AG09309 (cell line): ENCODE data around the gene AKAP6.
A peak's percentile ranks its signal among the peaks of the same experiment; 100 is the strongest.

Experiments used
- DNase-seq: peaks from one replicate; pipeline ENCODE4 v3.0.0-alpha.2; 2010; ENCODE audit warnings: low read depth
- H3K4me3 ChIP-seq: 2 replicates; pipeline ENCODE4 v1.5.1; 2011; ENCODE audit warnings: mild to moderate bottlenecking, low read depth, low read length, moderate library complexity; ENCODE audit not compliant: control insufficient read depth
- CTCF ChIP-seq: IDR thresholded peaks from 2 replicates; pipeline ENCODE4 v1.5.1; 2011; ENCODE audit warnings: mild to moderate bottlenecking, low read depth, low read length, inconsistent platforms; ENCODE audit not compliant: insufficient read depth, control insufficient read depth; ENCODE audit errors: missing control alignments

Gene AKAP6

GRCh38 chr14:32609388-32609787 lies 280.3 kb downstream of the AKAP6 start:
- H3K4me3 ChIP-seq, result no peak overlapping the region
- no peak for TF ChIP-seq CTCF
- DNase-seq, result no peak

GRCh38 chr14:32611752-32612151 lies 282.7 kb downstream of the AKAP6 start:
- no peak for TF ChIP-seq CTCF
- peak; percentile 62 for DNase-seq
- no peak overlapping the region for H3K4me3 ChIP-seq

GRCh38 chr14:32618991-32619390 lies 289.9 kb downstream of the AKAP6 start:
- TF ChIP-seq CTCF, result no peak
- no peak for DNase-seq
- no peak overlapping the region for H3K4me3 ChIP-seq

- TF ChIP-seq CTCF, result no peak
- peak; percentile 14 for DNase-seq
- no peak overlapping the region for H3K4me3 ChIP-seq
These were observed 291.2 kb downstream of the AKAP6 start for GRCh38 chr14:32620303-32620702.

- TF ChIP-seq CTCF, result no peak
- no peak overlapping the region for H3K4me3 ChIP-seq
- DNase-seq, result no peak
These were observed 291.6 kb downstream of the AKAP6 start for GRCh38 chr14:32620724-32621123.

- no peak for TF ChIP-seq CTCF
- no peak overlapping the region for H3K4me3 ChIP-seq
- no peak for DNase-seq
These were observed 292.5 kb downstream of the AKAP6 start for GRCh38 chr14:32621585-32621984.

- no peak for DNase-seq
- no peak for TF ChIP-seq CTCF
These were observed 293.6 kb downstream of the AKAP6 start for GRCh38 chr14:32622742-32623141.

More at GRCh38 chr14:32622742-32623141, 293.6 kb downstream of the AKAP6 start:
- no peak overlapping the region for H3K4me3 ChIP-seq
